ENCODE data around the gene NR1H4. TPM values are rescaled to one million over a fixed set of nuclear protein-coding genes. Genes with fewer than 3 reads are reported as not detected.

NR1H4 gene
- total RNA-seq, 1 experiment from 2014 or later: not detected

- ATAC-seq: no peak
- no peak overlapping the region for H3K4me3 Mint-ChIP-seq
- H3K27me3 Mint-ChIP-seq (ENCODE audit: low read depth): peaks cover 14% of the 10 kb centered on the region
- ChIA-PET POLR2A (no interaction called here), CTCF (interaction anchor here (1.3 kb wide), 2 partner anchors 104 to 332 kb away, joined by 3 to 5 read pairs; no protein-coding TSS in a partner anchor)
- H3K36me3 Mint-ChIP-seq: no peaks in the 10 kb centered on the region
- DNase-seq (ENCODE audit: low spot score): no peak
- TF ChIP-seq GTF2I (CRISPR knock-in tag; conservative IDR thresholded peaks at IDR 0.05) (no peak), ZNF396 (CRISPR knock-in tag; IDR thresholded peaks at IDR 0.05; ENCODE audit: borderline replicate concordance) (no peak), TP53 (CRISPR knock-in tag; IDR thresholded peaks at IDR 0.05) (no peak), EMX1 (CRISPR knock-in tag; IDR thresholded peaks at IDR 0.05) (no peak), E2F1 (CRISPR knock-in tag; IDR thresholded peaks at IDR 0.05) (no peak), SMAD3 (CRISPR knock-in tag; IDR thresholded peaks at IDR 0.05; ENCODE audit: borderline replicate concordance) (no peak), MXD4 (CRISPR knock-in tag; IDR thresholded peaks at IDR 0.05; ENCODE audit: borderline replicate concordance) (no peak), OVOL2 (CRISPR knock-in tag; IDR thresholded peaks at IDR 0.05; ENCODE audit: borderline replicate concordance) (no peak), ZNF232 (CRISPR knock-in tag; IDR thresholded peaks at IDR 0.05) (no peak), JAZF1 (CRISPR knock-in tag; IDR thresholded peaks at IDR 0.05) (no peak), ZNF121 (CRISPR knock-in tag; IDR thresholded peaks at IDR 0.05) (no peak)
- H3K4me1 Mint-ChIP-seq: peaks cover 9% of the 10 kb centered on the region
- no peak overlapping the region for H3K27ac Mint-ChIP-seq
- H3K9me3 Mint-ChIP-seq: no peaks in the 10 kb centered on the region
Observed at GRCh38 chr12:100566887-100567637, 93.4 kb downstream of the NR1H4 start.

GRCh38 chr12:100567945-100568344, 94.3 kb downstream of the NR1H4 start:
- ATAC-seq (no peak), DNase-seq (ENCODE audit: low spot score) (no peak)
- Mint-ChIP-seq H3K9me3 (no peaks in the 10 kb centered on the region), H3K4me1 (peaks cover 11% of the 10 kb centered on the region), H3K36me3 (no peaks in the 10 kb centered on the region), H3K27ac (no peak overlapping the region), H3K4me3 (no peak overlapping the region), H3K27me3 (ENCODE audit: low read depth) (peaks cover 21% of the 10 kb centered on the region)
- ChIA-PET POLR2A (no interaction called here), CTCF (no interaction called here)
- TF ChIP-seq ERG (CRISPR knock-in tag; IDR thresholded peaks at IDR 0.05) (no peak), MLX (CRISPR knock-in tag; IDR thresholded peaks at IDR 0.05) (no peak), E2F5 (CRISPR knock-in tag; IDR thresholded peaks at IDR 0.05) (no peak), PRDM15 (CRISPR knock-in tag; IDR thresholded peaks at IDR 0.05) (no peak), ZBTB43 (CRISPR knock-in tag; IDR thresholded peaks at IDR 0.05) (no peak), ELF4 (CRISPR knock-in tag; IDR thresholded peaks at IDR 0.05; ENCODE audit: low read depth) (no peak), IRF2 (CRISPR knock-in tag; IDR thresholded peaks at IDR 0.05; ENCODE audit: borderline replicate concordance, low read depth) (no peak), ZNF416 (CRISPR knock-in tag; IDR thresholded peaks at IDR 0.05) (no peak), USF2 (CRISPR knock-in tag; IDR thresholded peaks at IDR 0.05) (no peak), ZNF512 (CRISPR knock-in tag; IDR thresholded peaks at IDR 0.05; ENCODE audit: borderline replicate concordance) (no peak), NR2C2 (CRISPR knock-in tag; IDR thresholded peaks at IDR 0.05) (no peak)

All from WTC11 (cell line).